HUES6 (cell line): ENCODE data around the gene MEGF11.

Experiments
- H3K27ac ChIP-seq: 2 replicates; pipeline ENCODE4 v1.7.0; 2013; ENCODE audit warnings: low read depth, mild to moderate bottlenecking, low read length, inconsistent platforms
- H3K27me3 ChIP-seq: 2 replicates; pipeline ENCODE4 v1.6.1; 2013; ENCODE audit warnings: low read length; ENCODE audit not compliant: control insufficient read depth, insufficient read depth
- H3K36me3 ChIP-seq: 2 replicates; pipeline ENCODE4 v1.6.1; 2013; ENCODE audit warnings: low read length; ENCODE audit not compliant: control insufficient read depth, insufficient read depth
- H3K4me1 ChIP-seq: 2 replicates; pipeline ENCODE4 v1.6.1; 2013; ENCODE audit warnings: low read length; ENCODE audit not compliant: control insufficient read depth, insufficient read depth
- H3K4me3 ChIP-seq: 2 replicates; pipeline ENCODE4 v1.5.1; 2013; ENCODE audit warnings: low read depth, low read length
- H3K9ac ChIP-seq: one replicate; pipeline ENCODE4 v1.6.1; 2013; ENCODE audit warnings: mild to moderate bottlenecking, low read length
- H3K9me3 ChIP-seq: 2 replicates; pipeline ENCODE4 v1.6.1; 2013; ENCODE audit warnings: low read depth, low read length; ENCODE audit not compliant: control insufficient read depth, insufficient read depth

Gene MEGF11

GRCh38 chr15:66290518-66290917, 37.0 kb upstream of the MEGF11 start:
- Histone ChIP-seq H3K9me3 (no peaks in the 10 kb centered on the region), H3K4me1 (peaks cover 11% of the 10 kb centered on the region), H3K4me3 (no peak overlapping the region), H3K27me3 (no peaks in the 10 kb centered on the region), H3K36me3 (no peaks in the 10 kb centered on the region), H3K27ac (no peak overlapping the region), H3K9ac (no peak overlapping the region)

- peaks cover 9% of the 10 kb centered on the region for H3K4me1 ChIP-seq
- no peak overlapping the region for H3K4me3 ChIP-seq
- H3K9me3 ChIP-seq: no peaks in the 10 kb centered on the region
- no peak overlapping the region for H3K27ac ChIP-seq
- no peaks in the 10 kb centered on the region for H3K27me3 ChIP-seq
- H3K9ac ChIP-seq: no peak overlapping the region
- H3K36me3 ChIP-seq: no peaks in the 10 kb centered on the region
Observed at GRCh38 chr15:66290007-66290406, 36.5 kb upstream of the MEGF11 start.

GRCh38 chr15:66288551-66289185, 35.1 kb upstream of the MEGF11 start:
- Histone ChIP-seq H3K36me3 (no peaks in the 10 kb centered on the region), H3K9ac (no peak overlapping the region), H3K27ac (no peak overlapping the region), H3K27me3 (no peaks in the 10 kb centered on the region), H3K9me3 (no peaks in the 10 kb centered on the region), H3K4me3 (no peak overlapping the region), H3K4me1 (no peaks in the 10 kb centered on the region; the same call in 1 of the 2 replicates)

GRCh38 chr15:66288093-66288492, 34.5 kb upstream of the MEGF11 start:
- no peaks in the 10 kb centered on the region for H3K27me3 ChIP-seq
- H3K9me3 ChIP-seq: no peaks in the 10 kb centered on the region
- H3K9ac ChIP-seq: no peak overlapping the region
- H3K27ac ChIP-seq: no peak overlapping the region
- H3K36me3 ChIP-seq: no peaks in the 10 kb centered on the region
- no peaks in the 10 kb centered on the region; the same call in 1 of the 2 replicates for H3K4me1 ChIP-seq
- no peak overlapping the region for H3K4me3 ChIP-seq

GRCh38 chr15:66287461-66288057, 34.0 kb upstream of the MEGF11 start:
- Histone ChIP-seq H3K9ac (no peak overlapping the region), H3K4me3 (no peak overlapping the region), H3K27me3 (no peaks in the 10 kb centered on the region), H3K36me3 (no peaks in the 10 kb centered on the region), H3K4me1 (no peaks in the 10 kb centered on the region; the same call in 1 of the 2 replicates), H3K27ac (no peak overlapping the region), H3K9me3 (no peaks in the 10 kb centered on the region)

- Histone ChIP-seq H3K27ac (no peak overlapping the region), H3K36me3 (no peaks in the 10 kb centered on the region), H3K9me3 (no peaks in the 10 kb centered on the region), H3K9ac (no peak overlapping the region), H3K4me3 (no peak overlapping the region), H3K27me3 (no peaks in the 10 kb centered on the region), H3K4me1 (no peaks in the 10 kb centered on the region)
Observed at GRCh38 chr15:66285533-66286280, 32.2 kb upstream of the MEGF11 start.

- Histone ChIP-seq H3K36me3 (no peaks in the 10 kb centered on the region), H3K9me3 (no peaks in the 10 kb centered on the region), H3K4me3 (no peak overlapping the region), H3K4me1 (no peaks in the 10 kb centered on the region), H3K27me3 (no peaks in the 10 kb centered on the region), H3K9ac (no peak overlapping the region), H3K27ac (no peak overlapping the region)
Observed at GRCh38 chr15:66284271-66284670, 30.7 kb upstream of the MEGF11 start.

GRCh38 chr15:66278671-66279070, 25.1 kb upstream of the MEGF11 start:
- H3K27ac ChIP-seq: no peak overlapping the region
- peaks cover 8% of the 10 kb centered on the region; the same call in 1 of the 2 replicates for H3K9me3 ChIP-seq
- H3K36me3 ChIP-seq: no peaks in the 10 kb centered on the region
- H3K4me3 ChIP-seq: no peak overlapping the region
- no peaks in the 10 kb centered on the region for H3K4me1 ChIP-seq
- H3K9ac ChIP-seq: no peak overlapping the region
- H3K27me3 ChIP-seq: no peaks in the 10 kb centered on the region

- Histone ChIP-seq H3K27me3 (no peaks in the 10 kb centered on the region), H3K4me3 (no peak overlapping the region), H3K36me3 (no peaks in the 10 kb centered on the region), H3K9ac (no peak overlapping the region), H3K9me3 (peaks cover 8% of the 10 kb centered on the region; the same call in 1 of the 2 replicates), H3K4me1 (no peaks in the 10 kb centered on the region), H3K27ac (no peak overlapping the region)
Observed at GRCh38 chr15:66278056-66278455, 24.5 kb upstream of the MEGF11 start.

GRCh38 chr15:66276546-66276945, 23.0 kb upstream of the MEGF11 start:
- Histone ChIP-seq H3K27me3 (no peaks in the 10 kb centered on the region), H3K9ac (no peak overlapping the region), H3K4me3 (no peak overlapping the region), H3K9me3 (peaks cover 8% of the 10 kb centered on the region; the same call in 1 of the 2 replicates), H3K4me1 (no peaks in the 10 kb centered on the region), H3K36me3 (no peaks in the 10 kb centered on the region), H3K27ac (no peak overlapping the region)

- H3K4me1 ChIP-seq: no peaks in the 10 kb centered on the region
- no peaks in the 10 kb centered on the region for H3K27me3 ChIP-seq
- no peak overlapping the region for H3K4me3 ChIP-seq
- peaks cover 8% of the 10 kb centered on the region; the same call in 1 of the 2 replicates for H3K9me3 ChIP-seq
- H3K27ac ChIP-seq: no peak overlapping the region
- no peaks in the 10 kb centered on the region for H3K36me3 ChIP-seq
- H3K9ac ChIP-seq: no peak overlapping the region
Observed at GRCh38 chr15:66275352-66275751, 21.8 kb upstream of the MEGF11 start.
